EH (cell line): ENCODE data around the gene TRIM48.
"Not testable (repeated sequence)": the region's sequence is repeated elsewhere in the genome, so short reads cannot be mapped to it uniquely, and the experiment has no call there.

Source experiments
- DNase-seq: peaks from one replicate; pipeline ENCODE4 v3.0.0-alpha.2; 2015; ENCODE audit warnings: low read depth

TRIM48 gene

GRCh38 chr11:55261855-55262254 lies at the start of gene TRIM48:
Gene TRIM48, plus strand, starts transcription at chr11:55262155. Its CDS starts 113 bp downstream, at chr11:55262268.
- DNase-seq: not testable (repeated sequence)

GRCh38 chr11:55238316-55238715 lies 23.6 kb upstream of the TRIM48 start:
- DNase-seq: not testable (repeated sequence)

- DNase-seq: no peak
These were observed 1.1 kb downstream of the TRIM48 start for GRCh38 chr11:55263081-55263480.
